ENCODE data around the gene RAB11FIP4.

The RAB11FIP4 gene

GRCh38 chr17:31561469-31562375 lies 170.2 kb downstream of the RAB11FIP4 start:
- DNase-seq = no peak
- Histone ChIP-seq H3K36me3 (ENCODE audit: control insufficient read depth, insufficient read depth, low read length) (no peaks in the 10 kb centered on the region), H3K4me3 (ENCODE audit: insufficient read depth, low read depth, low read length, poor library complexity, severe bottlenecking) (no peak overlapping the region), H3K27me3 (replicated peaks; ENCODE audit: control insufficient read depth, insufficient read depth, low read length, poor library complexity, severe bottlenecking) (no peaks in the 10 kb centered on the region), H3K27ac (ENCODE audit: insufficient read depth, low read length, poor library complexity, severe bottlenecking) (no peak overlapping the region), H3K4me1 (ENCODE audit: control insufficient read depth, insufficient read depth, low read length, poor library complexity, severe bottlenecking) (peaks cover 5% of the 10 kb centered on the region), H3K9me3 (ENCODE audit: control insufficient read depth, low read length) (no peaks in the 10 kb centered on the region)

GRCh38 chr17:31562376-31562840 lies 170.9 kb downstream of the RAB11FIP4 start:
- Histone ChIP-seq H3K27ac (ENCODE audit: insufficient read depth, low read length, poor library complexity, severe bottlenecking) (no peak overlapping the region), H3K27me3 (replicated peaks; ENCODE audit: control insufficient read depth, insufficient read depth, low read length, poor library complexity, severe bottlenecking) (no peaks in the 10 kb centered on the region), H3K4me1 (ENCODE audit: control insufficient read depth, insufficient read depth, low read length, poor library complexity, severe bottlenecking) (peaks cover 5% of the 10 kb centered on the region), H3K36me3 (ENCODE audit: control insufficient read depth, insufficient read depth, low read length) (no peaks in the 10 kb centered on the region), H3K9me3 (ENCODE audit: control insufficient read depth, low read length) (no peaks in the 10 kb centered on the region), H3K4me3 (ENCODE audit: insufficient read depth, low read depth, low read length, poor library complexity, severe bottlenecking) (no peak overlapping the region)
- DNase-seq = no peak

- Histone ChIP-seq H3K27ac (ENCODE audit: insufficient read depth, low read length, poor library complexity, severe bottlenecking) (no peak overlapping the region), H3K4me1 (ENCODE audit: control insufficient read depth, insufficient read depth, low read length, poor library complexity, severe bottlenecking) (peaks cover 3% of the 10 kb centered on the region)
Observed at GRCh38 chr17:31564291-31564690, 172.8 kb downstream of the RAB11FIP4 start.

GRCh38 chr17:31564883-31565301 lies 173.4 kb downstream of the RAB11FIP4 start:
- DNase-seq = no peak
- Histone ChIP-seq H3K27me3 (replicated peaks; ENCODE audit: control insufficient read depth, insufficient read depth, low read length, poor library complexity, severe bottlenecking) (no peaks in the 10 kb centered on the region), H3K4me3 (ENCODE audit: insufficient read depth, low read depth, low read length, poor library complexity, severe bottlenecking) (no peak overlapping the region), H3K36me3 (ENCODE audit: control insufficient read depth, insufficient read depth, low read length) (no peaks in the 10 kb centered on the region), H3K27ac (ENCODE audit: insufficient read depth, low read length, poor library complexity, severe bottlenecking) (no peak overlapping the region), H3K4me1 (ENCODE audit: control insufficient read depth, insufficient read depth, low read length, poor library complexity, severe bottlenecking) (no peaks in the 10 kb centered on the region), H3K9me3 (ENCODE audit: control insufficient read depth, low read length) (no peaks in the 10 kb centered on the region)

More at GRCh38 chr17:31564291-31564690, 172.8 kb downstream of the RAB11FIP4 start:
- no peaks in the 10 kb centered on the region for H3K36me3 ChIP-seq (ENCODE audit: control insufficient read depth, insufficient read depth, low read length)
- H3K27me3 ChIP-seq (replicated peaks; ENCODE audit: control insufficient read depth, insufficient read depth, low read length, poor library complexity, severe bottlenecking) = no peaks in the 10 kb centered on the region
- no peak for DNase-seq
- H3K4me3 ChIP-seq (ENCODE audit: insufficient read depth, low read depth, low read length, poor library complexity, severe bottlenecking) = no peak overlapping the region
- H3K9me3 ChIP-seq (ENCODE audit: control insufficient read depth, low read length) = no peaks in the 10 kb centered on the region

- H3K9me3 ChIP-seq (ENCODE audit: control insufficient read depth, low read length) = no peaks in the 10 kb centered on the region
- H3K4me1 ChIP-seq (ENCODE audit: control insufficient read depth, insufficient read depth, low read length, poor library complexity, severe bottlenecking) = no peaks in the 10 kb centered on the region
- no peaks in the 10 kb centered on the region for H3K27me3 ChIP-seq (replicated peaks; ENCODE audit: control insufficient read depth, insufficient read depth, low read length, poor library complexity, severe bottlenecking)
- H3K4me3 ChIP-seq (ENCODE audit: insufficient read depth, low read depth, low read length, poor library complexity, severe bottlenecking) = no peak overlapping the region
- no peaks in the 10 kb centered on the region for H3K36me3 ChIP-seq (ENCODE audit: control insufficient read depth, insufficient read depth, low read length)
- no peak for DNase-seq
- H3K27ac ChIP-seq (ENCODE audit: insufficient read depth, low read length, poor library complexity, severe bottlenecking) = no peak overlapping the region
Observed at GRCh38 chr17:31565652-31566051, 174.2 kb downstream of the RAB11FIP4 start.

- DNase-seq = no peak
- Histone ChIP-seq H3K4me3 (ENCODE audit: insufficient read depth, low read depth, low read length, poor library complexity, severe bottlenecking) (no peak overlapping the region), H3K36me3 (ENCODE audit: control insufficient read depth, insufficient read depth, low read length) (no peaks in the 10 kb centered on the region), H3K27me3 (replicated peaks; ENCODE audit: control insufficient read depth, insufficient read depth, low read length, poor library complexity, severe bottlenecking) (no peaks in the 10 kb centered on the region), H3K4me1 (ENCODE audit: control insufficient read depth, insufficient read depth, low read length, poor library complexity, severe bottlenecking) (no peaks in the 10 kb centered on the region), H3K27ac (ENCODE audit: insufficient read depth, low read length, poor library complexity, severe bottlenecking) (no peak overlapping the region), H3K9me3 (ENCODE audit: control insufficient read depth, low read length) (no peaks in the 10 kb centered on the region)
Observed at GRCh38 chr17:31566247-31566991, 174.9 kb downstream of the RAB11FIP4 start.

- no peaks in the 10 kb centered on the region for H3K36me3 ChIP-seq (ENCODE audit: control insufficient read depth, insufficient read depth, low read length)
- no peaks in the 10 kb centered on the region for H3K27me3 ChIP-seq (replicated peaks; ENCODE audit: control insufficient read depth, insufficient read depth, low read length, poor library complexity, severe bottlenecking)
- no peak overlapping the region for H3K4me3 ChIP-seq (ENCODE audit: insufficient read depth, low read depth, low read length, poor library complexity, severe bottlenecking)
- H3K27ac ChIP-seq (ENCODE audit: insufficient read depth, low read length, poor library complexity, severe bottlenecking) = no peak overlapping the region
- no peaks in the 10 kb centered on the region for H3K4me1 ChIP-seq (ENCODE audit: control insufficient read depth, insufficient read depth, low read length, poor library complexity, severe bottlenecking)
- no peak for DNase-seq
- H3K9me3 ChIP-seq (ENCODE audit: control insufficient read depth, low read length) = no peaks in the 10 kb centered on the region
Observed at GRCh38 chr17:31566992-31567373, 175.5 kb downstream of the RAB11FIP4 start.

- H3K9me3 ChIP-seq (ENCODE audit: control insufficient read depth, low read length) = no peaks in the 10 kb centered on the region
- H3K36me3 ChIP-seq (ENCODE audit: control insufficient read depth, insufficient read depth, low read length) = no peaks in the 10 kb centered on the region
- no peak overlapping the region for H3K4me3 ChIP-seq (ENCODE audit: insufficient read depth, low read depth, low read length, poor library complexity, severe bottlenecking)
- no peak overlapping the region for H3K27ac ChIP-seq (ENCODE audit: insufficient read depth, low read length, poor library complexity, severe bottlenecking)
- no peaks in the 10 kb centered on the region for H3K4me1 ChIP-seq (ENCODE audit: control insufficient read depth, insufficient read depth, low read length, poor library complexity, severe bottlenecking)
- H3K27me3 ChIP-seq (replicated peaks; ENCODE audit: control insufficient read depth, insufficient read depth, low read length, poor library complexity, severe bottlenecking) = no peaks in the 10 kb centered on the region
- DNase-seq = no peak
Observed at GRCh38 chr17:31568121-31568520, 176.6 kb downstream of the RAB11FIP4 start.

GRCh38 chr17:31568539-31568938 lies 177.1 kb downstream of the RAB11FIP4 start:
- no peak overlapping the region for H3K27ac ChIP-seq (ENCODE audit: insufficient read depth, low read length, poor library complexity, severe bottlenecking)
- H3K36me3 ChIP-seq (ENCODE audit: control insufficient read depth, insufficient read depth, low read length) = no peaks in the 10 kb centered on the region
- no peaks in the 10 kb centered on the region for H3K27me3 ChIP-seq (replicated peaks; ENCODE audit: control insufficient read depth, insufficient read depth, low read length, poor library complexity, severe bottlenecking)
- H3K4me3 ChIP-seq (ENCODE audit: insufficient read depth, low read depth, low read length, poor library complexity, severe bottlenecking) = no peak overlapping the region
- DNase-seq = no peak
- H3K9me3 ChIP-seq (ENCODE audit: control insufficient read depth, low read length) = no peaks in the 10 kb centered on the region
- H3K4me1 ChIP-seq (ENCODE audit: control insufficient read depth, insufficient read depth, low read length, poor library complexity, severe bottlenecking) = no peaks in the 10 kb centered on the region

- Histone ChIP-seq H3K27ac (ENCODE audit: insufficient read depth, low read length, poor library complexity, severe bottlenecking) (no peak overlapping the region), H3K4me3 (ENCODE audit: insufficient read depth, low read depth, low read length, poor library complexity, severe bottlenecking) (no peak overlapping the region), H3K36me3 (ENCODE audit: control insufficient read depth, insufficient read depth, low read length) (no peaks in the 10 kb centered on the region), H3K4me1 (ENCODE audit: control insufficient read depth, insufficient read depth, low read length, poor library complexity, severe bottlenecking) (no peaks in the 10 kb centered on the region), H3K27me3 (replicated peaks; ENCODE audit: control insufficient read depth, insufficient read depth, low read length, poor library complexity, severe bottlenecking) (no peaks in the 10 kb centered on the region), H3K9me3 (ENCODE audit: control insufficient read depth, low read length) (no peaks in the 10 kb centered on the region)
- no peak for DNase-seq
Observed at GRCh38 chr17:31570231-31570630, 178.8 kb downstream of the RAB11FIP4 start.

All from effector memory CD4-positive, alpha-beta T cell (primary cell).